HG03575 (cell line): ENCODE data around the gene TSKS.

ENCODE experiments used
- ATAC-seq: cut with Tn5 transposase; IDR thresholded peaks from one replicate; pipeline ENCODE4 v1.9.1; 2021; ENCODE audit not compliant: unreplicated experiment, insufficient number of reproducible peaks, low FRiP score; ENCODE audit errors: extremely low read depth

Gene TSKS

GRCh38 chr19:49798574-49798973, 35.5 kb upstream of the TSKS start:
- no peak for ATAC-seq

- no peak for ATAC-seq
Measured at GRCh38 chr19:49795615-49796014, 32.5 kb upstream of the TSKS start.

GRCh38 chr19:49793561-49793840, 30.4 kb upstream of the TSKS start:
- no peak for ATAC-seq

GRCh38 chr19:49792829-49793560, 29.9 kb upstream of the TSKS start:
- ATAC-seq, result no peak

GRCh38 chr19:49791776-49792445, 28.8 kb upstream of the TSKS start:
- ATAC-seq, result no peak

- ATAC-seq, result no peak
Measured at GRCh38 chr19:49790866-49791265, 27.8 kb upstream of the TSKS start.

GRCh38 chr19:49788857-49789256, 25.8 kb upstream of the TSKS start:
- ATAC-seq, result no peak

- no peak for ATAC-seq
Measured at GRCh38 chr19:49787746-49788145, 24.6 kb upstream of the TSKS start.

GRCh38 chr19:49786376-49786820, 23.3 kb upstream of the TSKS start:
- ATAC-seq, result no peak

GRCh38 chr19:49782515-49782914, 19.4 kb upstream of the TSKS start:
- no peak for ATAC-seq

- ATAC-seq, result no peak
Measured at GRCh38 chr19:49781394-49781793, 18.3 kb upstream of the TSKS start.

GRCh38 chr19:49780861-49781260, 17.8 kb upstream of the TSKS start:
- no peak for ATAC-seq

- no peak for ATAC-seq
Measured at GRCh38 chr19:49779731-49780555, 16.8 kb upstream of the TSKS start.

GRCh38 chr19:49776371-49776764, 13.3 kb upstream of the TSKS start:
- no peak for ATAC-seq

GRCh38 chr19:49775742-49776370, 12.8 kb upstream of the TSKS start:
- ATAC-seq, result no peak

GRCh38 chr19:49774969-49775368, 11.9 kb upstream of the TSKS start:
- ATAC-seq, result no peak

- ATAC-seq, result no peak
Measured at GRCh38 chr19:49773663-49774350, 10.7 kb upstream of the TSKS start.

- ATAC-seq, result no peak
Measured at GRCh38 chr19:49772850-49773432, 9.8 kb upstream of the TSKS start.

GRCh38 chr19:49771674-49772139, 8.6 kb upstream of the TSKS start:
- no peak for ATAC-seq
